Activated naive CD8-positive, alpha-beta T cell treated with anti-CD3 and anti-CD28 coated beads, Interleukin-2, amount 50 U/mL, for 24 hours (primary cell): Measurements from ENCODE around the gene KCNK1.
A peak's percentile ranks its signal among the peaks of the same experiment; 100 is the strongest.
"Not testable (repeated sequence)": the region's sequence is repeated elsewhere in the genome, so short reads cannot be mapped to it uniquely, and the experiment has no call there.

Experiments used
- ATAC-seq: fragments of 150-1000 bp; cut with Tn5 transposase; one replicate; pipeline ENCODE4 v1.10.0; 2021
- DNase-seq: peaks from one replicate; pipeline ENCODE4 v3.0.0; 2021
- H3K27ac Mint-ChIP-seq: one replicate; pipeline ENCODE4 v1.8.0; 2021; ENCODE audit warnings: mild to moderate bottlenecking, mixed read lengths
- H3K27me3 Mint-ChIP-seq: one replicate; pipeline ENCODE4 v1.8.0; 2021; ENCODE audit warnings: mixed read lengths
- H3K36me3 Mint-ChIP-seq: one replicate; pipeline ENCODE4 v1.8.0; 2021; ENCODE audit warnings: low read depth, mixed read lengths
- H3K4me1 Mint-ChIP-seq: one replicate; pipeline ENCODE4 v1.8.0; 2021; ENCODE audit warnings: mixed read lengths
- H3K4me3 Mint-ChIP-seq: one replicate; pipeline ENCODE4 v1.8.0; 2021; ENCODE audit warnings: mild to moderate bottlenecking, moderate library complexity, mixed read lengths
- H3K9me3 Mint-ChIP-seq: one replicate; pipeline ENCODE4 v1.8.0; 2021; ENCODE audit warnings: mixed read lengths

The KCNK1 gene

GRCh38 chr1:233598891-233599541 is 14.9 kb upstream of the KCNK1 start:
- Mint-ChIP-seq H3K9me3 (peaks cover 11% of the 10 kb centered on the region), H3K27ac (peak overlapping the region; percentile 29), H3K4me3 (no peak overlapping the region), H3K27me3 (peaks cover 17% of the 10 kb centered on the region), H3K36me3 (no peaks in the 10 kb centered on the region), H3K4me1 (peaks cover 15% of the 10 kb centered on the region)
- ATAC-seq (peak; percentile 83), DNase-seq (no peak)

GRCh38 chr1:233599542-233600073 is 14.3 kb upstream of the KCNK1 start:
- no peak for DNase-seq
- no peak for ATAC-seq
- Mint-ChIP-seq H3K4me3 (no peak overlapping the region), H3K27me3 (peaks cover 19% of the 10 kb centered on the region), H3K27ac (no peak overlapping the region), H3K9me3 (peaks cover 15% of the 10 kb centered on the region), H3K36me3 (no peaks in the 10 kb centered on the region), H3K4me1 (peaks cover 15% of the 10 kb centered on the region)

GRCh38 chr1:233600488-233600887 is 13.4 kb upstream of the KCNK1 start:
- DNase-seq (no peak), ATAC-seq (no peak)
- H3K4me3 Mint-ChIP-seq, result no peak overlapping the region
- peaks cover 17% of the 10 kb centered on the region for H3K9me3 Mint-ChIP-seq
- H3K4me1 Mint-ChIP-seq, result peaks cover 15% of the 10 kb centered on the region
- no peaks in the 10 kb centered on the region for H3K36me3 Mint-ChIP-seq
- H3K27me3 Mint-ChIP-seq, result peaks cover 19% of the 10 kb centered on the region
- no peak overlapping the region for H3K27ac Mint-ChIP-seq

GRCh38 chr1:233603478-233603877 is 10.4 kb upstream of the KCNK1 start:
- H3K9me3 Mint-ChIP-seq, result peaks cover 17% of the 10 kb centered on the region

GRCh38 chr1:233605205-233605604 is 8.7 kb upstream of the KCNK1 start:
- DNase-seq (no peak), ATAC-seq (no peak)
- no peaks in the 10 kb centered on the region for H3K4me1 Mint-ChIP-seq
- no peaks in the 10 kb centered on the region for H3K36me3 Mint-ChIP-seq
- H3K27me3 Mint-ChIP-seq, result peaks cover 26% of the 10 kb centered on the region
- no peak overlapping the region for H3K27ac Mint-ChIP-seq
- H3K9me3 Mint-ChIP-seq, result peaks cover 17% of the 10 kb centered on the region
- H3K4me3 Mint-ChIP-seq, result no peak overlapping the region

More at GRCh38 chr1:233603478-233603877, 10.4 kb upstream of the KCNK1 start:
- H3K4me3 Mint-ChIP-seq, result no peak overlapping the region
- no peak overlapping the region for H3K27ac Mint-ChIP-seq
- peaks cover 22% of the 10 kb centered on the region for H3K27me3 Mint-ChIP-seq
- H3K4me1 Mint-ChIP-seq, result peaks cover 6% of the 10 kb centered on the region
- no peak for ATAC-seq
- DNase-seq, result no peak
- no peaks in the 10 kb centered on the region for H3K36me3 Mint-ChIP-seq

- no peak overlapping the region for H3K4me3 Mint-ChIP-seq
- no peaks in the 10 kb centered on the region for H3K4me1 Mint-ChIP-seq
- no peak for DNase-seq
- H3K36me3 Mint-ChIP-seq, result no peaks in the 10 kb centered on the region
- H3K27ac Mint-ChIP-seq, result no peak overlapping the region
- peaks cover 11% of the 10 kb centered on the region for H3K9me3 Mint-ChIP-seq
- H3K27me3 Mint-ChIP-seq, result peaks cover 23% of the 10 kb centered on the region
- no peak for ATAC-seq
Measured at GRCh38 chr1:233606813-233607212, 7.1 kb upstream of the KCNK1 start.

- H3K4me3 Mint-ChIP-seq, result no peak overlapping the region
- H3K27me3 Mint-ChIP-seq, result peaks cover 29% of the 10 kb centered on the region
- peaks cover 11% of the 10 kb centered on the region for H3K9me3 Mint-ChIP-seq
- no peaks in the 10 kb centered on the region for H3K4me1 Mint-ChIP-seq
- DNase-seq, result no peak
- peak; percentile 24 for ATAC-seq
- H3K27ac Mint-ChIP-seq, result no peak overlapping the region
- no peaks in the 10 kb centered on the region for H3K36me3 Mint-ChIP-seq
Measured at GRCh38 chr1:233607252-233608119, 6.4 kb upstream of the KCNK1 start.

- Mint-ChIP-seq H3K9me3 (peaks cover 6% of the 10 kb centered on the region), H3K36me3 (no peaks in the 10 kb centered on the region), H3K27me3 (peaks cover 35% of the 10 kb centered on the region), H3K4me3 (no peak overlapping the region), H3K27ac (no peak overlapping the region), H3K4me1 (no peaks in the 10 kb centered on the region)
- ATAC-seq (no peak), DNase-seq (no peak)
Measured at GRCh38 chr1:233608988-233609387, 4.9 kb upstream of the KCNK1 start.

GRCh38 chr1:233609926-233610325 is 4.0 kb upstream of the KCNK1 start:
- Mint-ChIP-seq H3K27me3 (peaks cover 40% of the 10 kb centered on the region), H3K4me1 (no peaks in the 10 kb centered on the region), H3K4me3 (no peak overlapping the region), H3K27ac (no peak overlapping the region), H3K9me3 (no peaks in the 10 kb centered on the region), H3K36me3 (no peaks in the 10 kb centered on the region)
- DNase-seq (no peak), ATAC-seq (no peak)

- no peak overlapping the region for H3K27ac Mint-ChIP-seq
- DNase-seq, result no peak
- H3K9me3 Mint-ChIP-seq, result no peaks in the 10 kb centered on the region
- ATAC-seq, result no peak
- H3K4me3 Mint-ChIP-seq, result no peak overlapping the region
- no peaks in the 10 kb centered on the region for H3K4me1 Mint-ChIP-seq
- H3K27me3 Mint-ChIP-seq, result peaks cover 47% of the 10 kb centered on the region
- H3K36me3 Mint-ChIP-seq, result no peaks in the 10 kb centered on the region
Measured at GRCh38 chr1:233610628-233611027, 3.3 kb upstream of the KCNK1 start.

- not testable (repeated sequence) for H3K36me3 Mint-ChIP-seq, H3K9me3 Mint-ChIP-seq, H3K4me1 Mint-ChIP-seq, H3K27ac Mint-ChIP-seq, DNase-seq, H3K4me3 Mint-ChIP-seq, ATAC-seq
- peaks cover 52% of the 10 kb centered on the region for H3K27me3 Mint-ChIP-seq
Measured at GRCh38 chr1:233611363-233611762, 2.5 kb upstream of the KCNK1 start.

GRCh38 chr1:233614173-233614742 is 352 bp downstream of the KCNK1 start:
- Mint-ChIP-seq H3K36me3 (no peaks in the 10 kb centered on the region), H3K27me3 (peaks cover 57% of the 10 kb centered on the region)
- ATAC-seq, result peak; percentile 10

GRCh38 chr1:233614743-233615521 is 1.0 kb downstream of the KCNK1 start:
- Mint-ChIP-seq H3K4me1 (no peaks in the 10 kb centered on the region), H3K36me3 (no peaks in the 10 kb centered on the region), H3K9me3 (no peaks in the 10 kb centered on the region), H3K27me3 (peaks cover 60% of the 10 kb centered on the region), H3K4me3 (peak overlapping the region; percentile 22), H3K27ac (no peak overlapping the region)
- no peak for DNase-seq
- ATAC-seq, result no peak

More at GRCh38 chr1:233614173-233614742, 352 bp downstream of the KCNK1 start:
- H3K4me1 Mint-ChIP-seq, result no peaks in the 10 kb centered on the region
- no peaks in the 10 kb centered on the region for H3K9me3 Mint-ChIP-seq
- no peak overlapping the region for H3K27ac Mint-ChIP-seq
- DNase-seq, result no peak
- H3K4me3 Mint-ChIP-seq, result no peak overlapping the region

- H3K4me3 Mint-ChIP-seq, result no peak overlapping the region
- peaks cover 60% of the 10 kb centered on the region for H3K27me3 Mint-ChIP-seq
- no peak for ATAC-seq
Measured at GRCh38 chr1:233615571-233615970, 1.7 kb downstream of the KCNK1 start.

More at GRCh38 chr1:233615571-233615970, 1.7 kb downstream of the KCNK1 start:
- Mint-ChIP-seq H3K27ac (no peak overlapping the region), H3K9me3 (no peaks in the 10 kb centered on the region), H3K4me1 (no peaks in the 10 kb centered on the region), H3K36me3 (no peaks in the 10 kb centered on the region)
- no peak for DNase-seq
